ENCODE results near the gene CLDN24. TPM values are rescaled to one million over a fixed set of nuclear protein-coding genes. Genes with fewer than 3 reads are reported as not detected.

The CLDN24 gene
- total and polyA plus RNA-seq, 3 donors from 2014 or later: not detected

DNA sequence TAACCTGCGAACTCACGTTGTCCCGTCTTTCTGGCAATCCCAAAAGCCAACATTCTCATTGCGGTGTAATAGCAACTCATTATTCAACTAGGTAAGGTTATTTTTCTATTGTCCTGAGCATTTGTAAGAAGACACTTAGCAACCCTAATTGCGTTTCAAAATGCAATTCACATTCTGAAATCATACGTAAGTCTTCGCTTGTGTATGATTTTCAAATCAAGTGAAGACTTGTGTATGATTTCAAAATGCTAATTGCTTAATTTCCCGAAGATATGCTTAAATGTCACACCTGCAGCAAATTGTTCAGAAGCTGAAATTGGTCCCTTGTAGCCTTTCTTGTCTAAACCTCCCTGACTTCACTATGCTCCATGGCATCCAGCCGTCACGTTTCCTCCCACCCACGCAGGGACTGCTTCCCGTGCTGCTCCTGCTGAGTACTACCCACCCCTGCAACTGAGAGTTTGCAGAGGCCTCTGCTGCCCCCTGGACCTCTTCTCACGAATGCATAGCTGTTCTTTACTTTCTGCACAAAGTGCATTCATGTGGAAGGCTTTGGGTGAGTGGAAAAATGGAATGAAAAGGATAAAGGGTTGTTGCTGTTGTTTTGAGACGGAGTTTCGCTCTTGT lies 40.8 kb upstream of the CLDN24 start:
- no peak for DNase-seq
- intact Hi-C loops (cut with DNase I; ENCODE audit: low total_unique reads): no loop called here
- WGBS, 2 donors: 71 to 74% methylated on average over 15 of the region's 15 CpGs

GRCh38 chr4:183362036-183362435 lies 39.8 kb upstream of the CLDN24 start:
- 90 to 93% methylated on average over 4 of the region's 4 CpGs for WGBS, 2 donors
- H3K27me3 ChIP-seq: no peaks in the 10 kb centered on the region
- intact Hi-C loops (cut with DNase I; ENCODE audit: low total_unique reads): no loop called here
- H3K27ac ChIP-seq: no peak overlapping the region
- no peak for DNase-seq
- H3K9me3 ChIP-seq: no peaks in the 10 kb centered on the region
- no peaks in the 10 kb centered on the region for H3K4me1 ChIP-seq
- no peaks in the 10 kb centered on the region for H3K36me3 ChIP-seq (ENCODE audit: low read depth, missing control alignments)
- H3K4me3 ChIP-seq: no peak overlapping the region
- no peak for TF ChIP-seq CTCF (IDR thresholded peaks at IDR 0.05)
- TF ChIP-seq POLR2A (IDR thresholded peaks at IDR 0.05): no peak

More for the DNA sequence above, 40.8 kb upstream of the CLDN24 start:
- Histone ChIP-seq H3K27me3 (no peaks in the 10 kb centered on the region), H3K4me1 (no peaks in the 10 kb centered on the region), H3K27ac (no peak overlapping the region), H3K36me3 (ENCODE audit: low read depth, missing control alignments) (no peaks in the 10 kb centered on the region), H3K9me3 (no peaks in the 10 kb centered on the region), H3K4me3 (no peak overlapping the region)
- TF ChIP-seq CTCF (IDR thresholded peaks at IDR 0.05) (no peak), POLR2A (IDR thresholded peaks at IDR 0.05) (no peak)

- no peaks in the 10 kb centered on the region for H3K4me1 ChIP-seq
- no peaks in the 10 kb centered on the region for H3K36me3 ChIP-seq (ENCODE audit: low read depth, missing control alignments)
- intact Hi-C loops (cut with DNase I; ENCODE audit: low total_unique reads): no loop called here
- no peak overlapping the region for H3K4me3 ChIP-seq
- TF ChIP-seq CTCF (IDR thresholded peaks at IDR 0.05): no peak
- no peak for TF ChIP-seq POLR2A (IDR thresholded peaks at IDR 0.05)
- WGBS, 2 donors: 49 to 56% methylated on average over 11 of the region's 11 CpGs
- H3K9me3 ChIP-seq: no peaks in the 10 kb centered on the region
- H3K27ac ChIP-seq: no peak overlapping the region
- H3K27me3 ChIP-seq: no peaks in the 10 kb centered on the region
- DNase-seq: peak; percentile 62
Observed at GRCh38 chr4:183360161-183360919, 38.1 kb upstream of the CLDN24 start.

- 90 to 95% methylated on average over 13 of the region's 13 CpGs for WGBS, 2 donors
- no peaks in the 10 kb centered on the region for H3K36me3 ChIP-seq (ENCODE audit: low read depth, missing control alignments)
Observed at GRCh38 chr4:183358215-183358755, 36.1 kb upstream of the CLDN24 start.

More at GRCh38 chr4:183358215-183358755, 36.1 kb upstream of the CLDN24 start:
- H3K27ac ChIP-seq: no peak overlapping the region
- H3K27me3 ChIP-seq: no peaks in the 10 kb centered on the region
- no peaks in the 10 kb centered on the region for H3K4me1 ChIP-seq
- intact Hi-C loops (cut with DNase I; ENCODE audit: low total_unique reads): no loop called here
- TF ChIP-seq CTCF (IDR thresholded peaks at IDR 0.05) (no peak), POLR2A (IDR thresholded peaks at IDR 0.05) (no peak)
- no peak for DNase-seq
- no peak overlapping the region for H3K4me3 ChIP-seq
- no peaks in the 10 kb centered on the region for H3K9me3 ChIP-seq

Measured in testis (tissue), 3 donors.